ENCODE results near the gene LRRC2.
"Not testable (repeated sequence)": the region's sequence is repeated elsewhere in the genome, so short reads cannot be mapped to it uniquely, and the experiment has no call there.

- TF ChIP-seq CTCF (IDR thresholded peaks at IDR 0.05); ZFX (IDR thresholded peaks at IDR 0.05; ENCODE audit: borderline replicate concordance): not testable (repeated sequence)
These were observed 43.9 kb downstream of the LRRC2 start for GRCh38 chr3:46522201-46522600.
